NCI-H446 treated with DMSO at 0.1 percent for 48 hours (cell line): ENCODE data around the gene TM6SF1.
A peak's percentile ranks its signal among the peaks of the same experiment; 100 is the strongest.
"Not testable (repeated sequence)": the region's sequence is repeated elsewhere in the genome, so short reads cannot be mapped to it uniquely, and the experiment has no call there.

Experiments used
- DNase-seq: peaks from one replicate; lab custom pipeline; 2025; lab: John Stamatoyannopoulos, UW

TM6SF1 gene

DNA sequence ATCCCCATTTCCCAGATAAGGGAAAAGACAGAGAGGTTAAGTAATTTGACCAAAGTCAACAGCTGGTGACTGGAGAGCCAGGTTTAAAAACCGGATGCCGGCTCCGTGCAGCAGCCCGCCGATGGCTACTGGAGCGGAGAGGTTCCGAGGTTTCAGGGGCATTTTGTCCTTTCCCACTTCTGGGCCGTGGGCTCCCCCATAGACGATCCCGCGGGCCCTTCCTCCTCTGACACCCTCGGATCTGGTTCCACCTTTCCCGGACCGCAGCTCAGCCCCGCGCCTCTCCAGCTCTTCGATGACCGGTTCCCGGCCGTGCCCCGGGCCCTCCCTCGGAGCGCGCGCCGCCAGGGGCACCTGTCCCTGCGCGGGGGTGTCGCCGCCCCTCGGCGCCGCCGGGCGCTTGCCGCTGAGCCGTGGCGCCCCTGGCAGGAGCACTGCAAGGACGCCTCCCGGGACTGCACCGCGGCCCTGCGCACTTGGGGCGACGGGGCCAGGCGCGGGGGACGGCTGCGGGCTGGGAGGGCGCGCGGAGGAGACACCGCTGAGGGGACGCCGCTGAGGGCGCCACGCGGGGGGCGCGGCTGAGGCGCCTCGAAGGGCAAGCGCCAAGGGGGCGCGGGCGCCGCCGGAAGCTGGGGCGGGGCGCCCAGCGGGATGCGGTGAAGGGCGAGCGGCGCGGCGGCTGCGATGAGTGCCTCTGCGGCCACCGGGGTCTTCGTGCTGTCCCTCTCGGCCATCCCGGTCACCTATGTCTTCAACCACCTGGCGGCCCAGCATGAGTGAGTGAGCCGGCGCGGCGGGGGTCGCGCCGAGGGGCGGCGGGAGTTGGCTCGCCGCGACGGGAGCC lies at the start of gene TM6SF1:
Gene TM6SF1, plus strand, starts transcription at position 652 of the 847 bp plus-strand sequence. Its CDS starts 36 bp downstream, at position 688.
- DNase-seq, result no peak

DNA sequence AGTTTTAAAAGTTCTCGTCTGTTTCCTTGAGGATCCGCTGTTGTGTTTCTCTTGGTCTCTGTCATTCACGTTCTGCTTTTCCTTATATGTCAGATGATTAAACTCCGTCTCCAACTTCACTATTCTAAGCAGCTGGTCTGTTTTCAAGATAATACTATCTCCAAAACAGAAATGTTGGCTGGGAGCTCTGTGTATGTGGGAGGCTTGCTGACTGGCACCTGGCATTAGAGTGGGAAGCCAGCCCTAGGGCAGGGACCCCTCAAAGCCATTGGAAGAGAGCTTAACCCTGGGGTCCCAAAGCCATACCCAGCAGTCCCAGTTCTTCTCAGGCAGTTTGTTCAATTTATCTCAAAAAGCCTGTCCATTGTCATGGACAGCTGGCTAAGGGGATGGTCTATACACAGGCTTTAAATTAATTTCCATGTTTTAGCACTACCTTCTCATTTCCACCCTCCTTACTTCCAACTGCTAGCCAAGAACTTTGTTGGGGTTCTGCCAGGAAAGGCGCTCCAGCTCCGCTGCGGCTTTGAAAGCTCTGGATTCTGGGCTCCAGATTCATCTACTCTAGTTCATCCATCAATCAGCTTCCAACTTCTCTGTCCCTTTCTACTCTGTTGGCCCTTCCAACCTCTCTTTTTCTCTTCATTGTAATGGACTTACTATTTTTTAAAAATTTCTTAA lies 49.6 kb upstream of the TM6SF1 start:
- no peak for DNase-seq

DNA sequence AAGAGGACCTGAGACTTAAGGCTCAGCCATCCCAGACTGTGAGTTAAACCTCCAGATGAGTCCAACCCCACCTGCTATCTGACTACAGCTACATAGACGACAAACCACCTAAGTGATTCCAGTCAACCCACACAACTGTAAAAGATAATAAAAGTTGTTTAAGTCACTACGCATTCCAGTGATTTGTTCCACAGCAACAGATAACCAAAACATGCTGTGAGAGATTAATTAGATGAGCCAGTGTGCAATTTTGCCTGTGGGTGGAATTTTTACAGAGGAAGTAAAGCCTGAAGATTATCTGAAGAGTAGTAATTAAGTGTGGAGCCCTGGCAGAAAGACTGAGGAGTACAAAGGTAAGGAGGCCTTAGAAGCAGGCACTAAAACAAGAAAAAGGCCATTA lies 45.8 kb upstream of the TM6SF1 start:
- DNase-seq, result no peak

GRCh38 chr15:83062768-83063180 lies 44.7 kb upstream of the TM6SF1 start:
- DNase-seq, result no peak

- no peak for DNase-seq
Measured at GRCh38 chr15:83063551-83063950, 43.9 kb upstream of the TM6SF1 start.

GRCh38 chr15:83064859-83065258 lies 42.6 kb upstream of the TM6SF1 start:
- DNase-seq, result no peak

DNA sequence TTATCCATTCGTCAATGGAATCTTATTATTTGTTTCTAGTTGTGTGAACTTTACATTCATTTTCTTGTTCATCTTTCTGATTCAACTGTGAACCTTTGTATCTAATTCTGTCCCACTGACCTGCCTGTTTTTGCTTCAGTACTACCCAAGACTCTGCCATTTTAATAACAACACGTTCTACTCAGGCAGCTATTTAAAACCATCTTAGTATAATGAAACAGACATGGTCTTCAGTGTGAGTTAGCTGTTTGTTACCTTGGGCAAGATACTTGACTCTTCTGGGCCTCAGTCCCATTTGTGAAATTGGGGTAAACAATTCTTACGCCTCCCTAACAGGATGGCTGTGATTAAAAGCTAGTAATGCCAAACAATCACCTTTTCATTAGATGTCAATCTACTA lies 42.0 kb upstream of the TM6SF1 start:
- no peak for DNase-seq

GRCh38 chr15:83066034-83066733 lies 41.3 kb upstream of the TM6SF1 start:
- no peak for DNase-seq

DNA sequence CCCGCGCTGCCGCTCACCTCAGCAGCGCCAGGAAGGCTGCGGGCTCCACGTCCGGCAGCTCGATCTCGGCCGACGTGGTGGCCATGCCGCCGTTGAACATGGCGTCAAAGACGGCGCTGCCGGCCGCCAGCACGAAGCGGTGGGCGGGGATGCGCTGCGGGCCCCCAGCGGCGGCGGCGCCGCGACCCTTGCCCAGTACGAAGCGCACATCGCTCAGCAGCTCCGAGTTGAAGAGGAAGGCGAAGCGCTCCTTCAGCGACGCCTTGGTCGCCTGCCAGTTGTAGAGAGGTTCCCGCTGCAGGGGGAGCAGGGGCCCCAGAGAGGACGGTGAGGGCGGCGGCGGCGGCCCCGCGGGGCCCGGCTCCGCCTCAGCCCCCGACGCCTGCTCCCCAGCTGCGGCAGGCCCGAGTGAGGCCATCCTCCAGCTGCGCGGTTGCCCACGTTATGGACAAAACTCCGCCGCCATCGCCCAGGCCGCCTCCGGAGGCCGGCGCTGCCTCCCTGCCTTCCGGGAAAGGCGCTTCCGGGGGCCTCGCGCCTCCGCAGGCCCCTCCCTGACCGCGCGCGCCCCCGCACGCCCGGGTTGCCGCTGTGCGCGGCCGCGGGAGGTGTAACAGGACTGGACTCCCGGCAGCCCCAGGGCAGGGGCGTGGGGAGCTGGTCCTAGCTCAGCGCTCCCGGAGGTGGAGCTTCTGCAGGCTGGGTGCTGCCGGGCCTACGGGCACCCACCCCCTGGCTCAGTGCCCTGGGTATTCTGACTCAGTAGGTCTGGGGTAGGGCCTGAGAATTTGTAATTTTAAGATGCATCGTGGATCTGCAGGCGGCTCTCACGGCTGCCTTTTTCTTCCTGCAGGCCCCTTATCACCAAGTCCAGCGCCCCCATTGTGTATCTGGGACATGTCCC lies 40.5 kb upstream of the TM6SF1 start, which contains the start of gene BTBD1:
Gene BTBD1, minus strand, starts transcription at position 519 of the 904 bp plus-strand sequence. Its CDS starts 101 bp downstream, at position 418.
- peak; percentile 87 for DNase-seq

- no peak for DNase-seq
Measured at GRCh38 chr15:83067638-83067962, 39.8 kb upstream of the TM6SF1 start.

GRCh38 chr15:83068054-83068453 lies 39.4 kb upstream of the TM6SF1 start:
- DNase-seq, result no peak

GRCh38 chr15:83069211-83069642 lies 38.2 kb upstream of the TM6SF1 start:
- not testable (repeated sequence) for DNase-seq

- no peak for DNase-seq
Measured at GRCh38 chr15:83077491-83078230, 29.8 kb upstream of the TM6SF1 start.

GRCh38 chr15:83078712-83079111 lies 28.7 kb upstream of the TM6SF1 start:
- DNase-seq, result no peak

- DNase-seq, result no peak
Measured at GRCh38 chr15:83081256-83082014, 26.0 kb upstream of the TM6SF1 start.

DNA sequence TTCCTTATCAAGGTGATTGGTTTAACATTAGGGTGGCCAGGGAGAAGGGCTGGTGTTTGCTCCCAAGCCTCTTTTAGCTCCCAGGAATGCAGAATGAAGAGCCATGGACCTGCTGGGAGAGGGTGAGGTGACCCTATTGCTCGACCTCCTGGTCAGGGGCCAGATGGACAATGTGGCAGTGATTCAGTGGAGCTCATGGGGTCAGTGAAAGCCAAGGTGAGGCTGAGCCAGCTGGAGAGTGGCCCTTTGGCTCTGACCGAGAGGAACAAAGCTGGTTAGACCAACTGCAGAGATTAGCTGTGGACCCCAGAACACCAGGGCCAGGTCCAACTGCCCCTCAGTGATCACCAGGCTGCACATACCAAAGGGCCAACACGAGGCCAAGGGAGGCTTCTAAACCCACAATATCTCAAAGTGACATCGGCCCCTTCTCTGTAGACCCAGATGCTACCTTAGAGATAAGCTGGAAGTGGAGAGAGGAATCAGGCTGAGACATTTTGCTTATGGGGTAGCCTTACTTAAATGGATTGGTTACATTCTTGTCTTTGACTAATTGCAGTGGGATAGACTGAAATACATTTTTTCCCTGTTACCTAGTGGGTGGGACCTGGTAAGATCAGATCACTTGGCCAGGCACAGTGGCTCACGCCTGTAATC lies 24.6 kb upstream of the TM6SF1 start:
- DNase-seq, result no peak

DNA sequence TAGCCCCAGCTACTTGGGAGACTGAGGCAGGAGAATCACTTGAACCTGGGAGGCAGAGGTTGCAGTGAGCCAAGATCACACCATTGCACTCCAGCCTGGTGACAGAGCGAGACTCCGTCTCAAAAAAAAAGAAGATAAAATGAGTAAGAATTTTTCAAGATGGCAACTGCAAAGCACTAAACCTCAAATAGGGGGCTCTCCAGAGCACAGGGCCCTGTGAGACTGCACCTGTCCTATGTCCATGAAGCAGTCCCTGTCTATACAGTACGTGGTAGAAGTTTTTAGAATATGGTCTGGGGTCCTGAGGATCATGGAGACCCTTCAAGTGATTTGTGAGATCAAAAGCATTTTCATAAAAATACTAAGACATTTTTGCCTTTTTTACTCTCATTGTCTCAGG lies 22.0 kb upstream of the TM6SF1 start:
- not testable (repeated sequence) for DNase-seq

DNA sequence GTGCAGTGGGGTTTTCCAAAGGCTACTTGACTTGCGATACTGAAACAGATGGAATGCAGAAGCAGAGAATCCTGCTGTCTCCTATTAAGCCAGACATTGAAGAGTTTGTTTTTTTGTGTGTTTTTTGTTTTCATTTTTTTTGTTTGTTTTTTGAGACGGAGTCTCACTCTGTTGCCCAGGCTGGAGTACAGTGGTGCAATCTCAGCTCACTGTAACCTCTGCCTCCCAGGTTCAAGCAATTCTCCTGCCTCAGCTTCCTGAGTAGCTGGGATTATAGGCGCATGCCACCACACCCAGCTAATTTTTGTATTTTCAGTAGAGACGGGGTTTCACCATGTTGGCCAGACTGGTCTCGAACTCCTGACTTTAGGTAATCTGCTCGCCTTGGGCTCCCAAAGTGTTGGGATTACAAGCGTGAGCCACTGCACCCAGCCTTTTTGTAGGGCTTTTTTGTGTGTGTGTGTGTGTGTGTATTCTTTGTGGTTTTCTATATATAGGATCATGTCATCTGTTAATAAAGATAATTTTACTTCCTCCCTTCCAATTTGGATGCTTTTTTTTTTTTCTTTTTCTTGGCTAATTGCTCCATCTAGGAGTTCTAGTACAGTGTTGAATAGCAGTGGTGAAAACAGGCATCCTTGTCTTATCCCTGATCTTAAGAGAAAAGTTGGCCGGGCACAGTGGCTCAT lies 21.4 kb upstream of the TM6SF1 start:
- DNase-seq, result not testable (repeated sequence)

- DNase-seq, result no peak
Measured at GRCh38 chr15:83087576-83087975, 19.9 kb upstream of the TM6SF1 start.
